ENCODE measurements around the gene JUND. TPM values are rescaled to one million over a fixed set of nuclear protein-coding genes. Genes with fewer than 3 reads are reported as not detected.
A peak's percentile ranks its signal among the peaks of the same experiment; 100 is the strongest.

JUND gene
- total RNA-seq, 1 donor = 1,318 TPM

- Histone ChIP-seq H3K4me3 (ENCODE audit: low read length) (no peak overlapping the region), H3K4me1 (ENCODE audit: insufficient read depth, low read length) (peaks cover 60% of the 10 kb centered on the region), H3K27me3 (ENCODE audit: insufficient read depth, low read length) (no peaks in the 10 kb centered on the region), H3K9me3 (ENCODE audit: low read depth, low read length) (no peaks in the 10 kb centered on the region)
Observed at GRCh38 chr19:18287836-18288772, 6.7 kb upstream of the JUND start.

- H3K27me3 ChIP-seq (ENCODE audit: insufficient read depth, low read length) = no peaks in the 10 kb centered on the region
- peaks cover 62% of the 10 kb centered on the region for H3K4me1 ChIP-seq (ENCODE audit: insufficient read depth, low read length)
- H3K9me3 ChIP-seq (ENCODE audit: low read depth, low read length) = no peaks in the 10 kb centered on the region
- no peak overlapping the region for H3K4me3 ChIP-seq (ENCODE audit: low read length)
Observed at GRCh38 chr19:18286973-18287635, 5.7 kb upstream of the JUND start.

- no peak overlapping the region for H3K4me3 ChIP-seq (ENCODE audit: low read length)
- H3K4me1 ChIP-seq (ENCODE audit: insufficient read depth, low read length) = peaks cover 48% of the 10 kb centered on the region
- H3K27me3 ChIP-seq (ENCODE audit: insufficient read depth, low read length) = no peaks in the 10 kb centered on the region
- H3K9me3 ChIP-seq (ENCODE audit: low read depth, low read length) = no peaks in the 10 kb centered on the region
Observed at GRCh38 chr19:18284712-18285360, 3.4 kb upstream of the JUND start.

- Histone ChIP-seq H3K9me3 (ENCODE audit: low read depth, low read length) (no peaks in the 10 kb centered on the region), H3K4me3 (ENCODE audit: low read length) (no peak overlapping the region), H3K4me1 (ENCODE audit: insufficient read depth, low read length) (peaks cover 46% of the 10 kb centered on the region), H3K27me3 (ENCODE audit: insufficient read depth, low read length) (no peaks in the 10 kb centered on the region)
Observed at GRCh38 chr19:18283338-18283737, 1.9 kb upstream of the JUND start.

GRCh38 chr19:18282788-18283141, 1.3 kb upstream of the JUND start:
- H3K27me3 ChIP-seq (ENCODE audit: insufficient read depth, low read length) = no peaks in the 10 kb centered on the region
- H3K9me3 ChIP-seq (ENCODE audit: low read depth, low read length) = no peaks in the 10 kb centered on the region
- H3K4me3 ChIP-seq (ENCODE audit: low read length) = no peak overlapping the region
- H3K4me1 ChIP-seq (ENCODE audit: insufficient read depth, low read length) = peaks cover 46% of the 10 kb centered on the region

GRCh38 chr19:18282021-18282787, 782 bp upstream of the JUND start:
- peaks cover 49% of the 10 kb centered on the region for H3K4me1 ChIP-seq (ENCODE audit: insufficient read depth, low read length)

GRCh38 chr19:18280247-18281081, 958 bp downstream of the JUND start:
- peak overlapping the region; percentile 93 for H3K4me3 ChIP-seq (ENCODE audit: low read length)
- no peaks in the 10 kb centered on the region for H3K27me3 ChIP-seq (ENCODE audit: insufficient read depth, low read length)
- peaks cover 59% of the 10 kb centered on the region for H3K4me1 ChIP-seq (ENCODE audit: insufficient read depth, low read length)
- no peaks in the 10 kb centered on the region for H3K9me3 ChIP-seq (ENCODE audit: low read depth, low read length)

More at GRCh38 chr19:18282021-18282787, 782 bp upstream of the JUND start:
- Histone ChIP-seq H3K9me3 (ENCODE audit: low read depth, low read length) (no peaks in the 10 kb centered on the region), H3K27me3 (ENCODE audit: insufficient read depth, low read length) (no peaks in the 10 kb centered on the region), H3K4me3 (ENCODE audit: low read length) (peak overlapping the region; percentile 55)

GRCh38 chr19:18279516-18280246, 1.7 kb downstream of the JUND start:
- Histone ChIP-seq H3K27me3 (ENCODE audit: insufficient read depth, low read length) (no peaks in the 10 kb centered on the region), H3K9me3 (ENCODE audit: low read depth, low read length) (no peaks in the 10 kb centered on the region), H3K4me3 (ENCODE audit: low read length) (peak overlapping the region; percentile 93), H3K4me1 (ENCODE audit: insufficient read depth, low read length) (peaks cover 59% of the 10 kb centered on the region)

GRCh38 chr19:18279266-18279515, 2.2 kb downstream of the JUND start:
- Histone ChIP-seq H3K27me3 (ENCODE audit: insufficient read depth, low read length) (no peaks in the 10 kb centered on the region), H3K4me3 (ENCODE audit: low read length) (peak overlapping the region; percentile 93), H3K4me1 (ENCODE audit: insufficient read depth, low read length) (peaks cover 61% of the 10 kb centered on the region), H3K9me3 (ENCODE audit: low read depth, low read length) (no peaks in the 10 kb centered on the region)

- Histone ChIP-seq H3K27me3 (ENCODE audit: insufficient read depth, low read length) (no peaks in the 10 kb centered on the region), H3K9me3 (ENCODE audit: low read depth, low read length) (no peaks in the 10 kb centered on the region), H3K4me1 (ENCODE audit: insufficient read depth, low read length) (peaks cover 62% of the 10 kb centered on the region), H3K4me3 (ENCODE audit: low read length) (peak overlapping the region; percentile 93)
Observed at GRCh38 chr19:18278521-18279265, 2.7 kb downstream of the JUND start.

- Histone ChIP-seq H3K9me3 (ENCODE audit: low read depth, low read length) (no peaks in the 10 kb centered on the region), H3K27me3 (ENCODE audit: insufficient read depth, low read length) (no peaks in the 10 kb centered on the region), H3K4me1 (ENCODE audit: insufficient read depth, low read length) (peaks cover 45% of the 10 kb centered on the region), H3K4me3 (ENCODE audit: low read length) (no peak overlapping the region)
Observed at GRCh38 chr19:18274781-18275356, 6.6 kb downstream of the JUND start.

- no peaks in the 10 kb centered on the region for H3K9me3 ChIP-seq (ENCODE audit: low read depth, low read length)
- peaks cover 45% of the 10 kb centered on the region for H3K4me1 ChIP-seq (ENCODE audit: insufficient read depth, low read length)
- no peaks in the 10 kb centered on the region for H3K27me3 ChIP-seq (ENCODE audit: insufficient read depth, low read length)
- H3K4me3 ChIP-seq (ENCODE audit: low read length) = no peak within 1 kb of the TSS
Observed at GRCh38 chr19:18274219-18274780, 7.1 kb downstream of the JUND start, which contains the start of gene IQCN. IQCN (minus strand) TSS chr19:18274452; CDS start chr19:18269478, 4,974 bp downstream.

Data from mononuclear cell (primary cell).